ENCODE data around the gene MDFI.

MDFI gene

GRCh38 chr6:41654151-41654697 is 16.0 kb downstream of the MDFI start:
- Mint-ChIP-seq H3K4me3 (no peak overlapping the region), H3K27me3 (ENCODE audit: low read depth) (peaks cover 11% of the 10 kb centered on the region), H3K4me1 (peaks cover 72% of the 10 kb centered on the region), H3K27ac (peak overlapping the region; percentile 89 to 93 (median 92)), H3K9me3 (no peaks in the 10 kb centered on the region), H3K36me3 (ENCODE audit: low read depth) (peaks cover 26% of the 10 kb centered on the region)
- no peak for TF ChIP-seq CTCF (IDR thresholded peaks at IDR 0.05; ENCODE audit: unreplicated experiment in 3 of 3)

- Mint-ChIP-seq H3K27ac (peak overlapping the region; percentile 89 to 93 (median 92)), H3K4me3 (peak overlapping the region in 1 of 3 experiments; percentile 4), H3K9me3 (no peaks in the 10 kb centered on the region), H3K36me3 (ENCODE audit: low read depth) (peaks cover 21% of the 10 kb centered on the region), H3K27me3 (ENCODE audit: low read depth) (peaks cover 11% of the 10 kb centered on the region), H3K4me1 (peaks cover 67% of the 10 kb centered on the region)
- TF ChIP-seq CTCF (IDR thresholded peaks at IDR 0.05; ENCODE audit: unreplicated experiment in 3 of 3) = no peak
These were observed 16.5 kb downstream of the MDFI start for GRCh38 chr6:41654698-41655151.

GRCh38 chr6:41655176-41655575 is 16.9 kb downstream of the MDFI start:
- no peaks in the 10 kb centered on the region for H3K9me3 Mint-ChIP-seq
- H3K27me3 Mint-ChIP-seq (ENCODE audit: low read depth) = peaks cover 11% of the 10 kb centered on the region
- no peak for TF ChIP-seq CTCF (IDR thresholded peaks at IDR 0.05; ENCODE audit: unreplicated experiment in 3 of 3)
- peak overlapping the region in 1 of 3 experiments; percentile 4 for H3K4me3 Mint-ChIP-seq
- peak overlapping the region; percentile 89 to 93 (median 92) for H3K27ac Mint-ChIP-seq
- peaks cover 67% of the 10 kb centered on the region for H3K4me1 Mint-ChIP-seq
- peaks cover 20% of the 10 kb centered on the region for H3K36me3 Mint-ChIP-seq (ENCODE audit: low read depth)

- H3K4me3 Mint-ChIP-seq = peak overlapping the region in 1 of 3 experiments; percentile 4
- H3K27ac Mint-ChIP-seq = peak overlapping the region; percentile 89 to 93 (median 92)
- TF ChIP-seq CTCF (IDR thresholded peaks at IDR 0.05; ENCODE audit: unreplicated experiment in 3 of 3) = no peak
- H3K9me3 Mint-ChIP-seq = no peaks in the 10 kb centered on the region
- peaks cover 11% of the 10 kb centered on the region for H3K27me3 Mint-ChIP-seq (ENCODE audit: low read depth)
- H3K4me1 Mint-ChIP-seq = peaks cover 67% of the 10 kb centered on the region
- H3K36me3 Mint-ChIP-seq (ENCODE audit: low read depth) = peaks cover 20% of the 10 kb centered on the region
These were observed 17.4 kb downstream of the MDFI start for GRCh38 chr6:41655646-41656001.

- H3K27ac Mint-ChIP-seq = peak overlapping the region; percentile 89 to 93 (median 92)
- no peak for TF ChIP-seq CTCF (IDR thresholded peaks at IDR 0.05; ENCODE audit: unreplicated experiment in 3 of 3)
- peak overlapping the region; percentile 0 to 18 (median 4) for H3K4me3 Mint-ChIP-seq
- peaks cover 18% of the 10 kb centered on the region for H3K36me3 Mint-ChIP-seq (ENCODE audit: low read depth)
- no peaks in the 10 kb centered on the region for H3K9me3 Mint-ChIP-seq
- peaks cover 11% of the 10 kb centered on the region for H3K27me3 Mint-ChIP-seq (ENCODE audit: low read depth)
- H3K4me1 Mint-ChIP-seq = peaks cover 65% of the 10 kb centered on the region
These were observed 17.9 kb downstream of the MDFI start for GRCh38 chr6:41656002-41656691.

Data from nephron (organoid).